ENCODE data around the gene TFF3.

Gene TFF3

DNA sequence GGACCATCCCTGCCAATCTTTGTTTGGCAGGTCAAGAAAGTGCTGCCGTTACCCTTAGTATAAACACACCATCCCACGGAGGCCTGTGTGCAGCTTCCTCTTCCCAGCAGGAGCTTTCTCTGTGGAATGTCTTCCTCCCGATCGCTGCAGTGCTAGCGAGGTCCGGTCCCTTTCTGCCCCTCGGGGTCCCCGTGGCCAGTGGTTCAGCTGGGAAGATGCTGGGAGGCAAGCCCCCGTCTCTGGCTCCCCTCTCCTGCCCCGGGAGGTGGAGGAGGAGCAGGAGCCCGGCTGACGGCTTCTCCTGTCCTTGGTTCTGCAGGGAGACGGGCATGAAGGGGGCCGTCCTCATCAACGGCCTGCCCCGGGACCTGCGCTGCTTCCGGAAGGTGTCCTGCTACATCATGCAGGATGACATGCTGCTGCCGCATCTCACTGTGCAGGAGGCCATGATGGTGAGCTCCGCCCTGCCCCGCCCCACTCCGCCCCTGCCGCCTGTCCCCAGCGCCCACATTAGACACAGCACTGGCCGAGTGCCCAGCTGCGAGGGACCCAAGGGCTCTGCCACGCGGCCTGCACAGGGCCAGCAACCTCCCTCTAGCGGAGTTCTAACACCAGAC, 42.1 kb downstream of the TFF3 start:
- no peak for DNase-seq (ENCODE audit: low read depth in 2 of 3, low spot score in 1 of 3)

DNA sequence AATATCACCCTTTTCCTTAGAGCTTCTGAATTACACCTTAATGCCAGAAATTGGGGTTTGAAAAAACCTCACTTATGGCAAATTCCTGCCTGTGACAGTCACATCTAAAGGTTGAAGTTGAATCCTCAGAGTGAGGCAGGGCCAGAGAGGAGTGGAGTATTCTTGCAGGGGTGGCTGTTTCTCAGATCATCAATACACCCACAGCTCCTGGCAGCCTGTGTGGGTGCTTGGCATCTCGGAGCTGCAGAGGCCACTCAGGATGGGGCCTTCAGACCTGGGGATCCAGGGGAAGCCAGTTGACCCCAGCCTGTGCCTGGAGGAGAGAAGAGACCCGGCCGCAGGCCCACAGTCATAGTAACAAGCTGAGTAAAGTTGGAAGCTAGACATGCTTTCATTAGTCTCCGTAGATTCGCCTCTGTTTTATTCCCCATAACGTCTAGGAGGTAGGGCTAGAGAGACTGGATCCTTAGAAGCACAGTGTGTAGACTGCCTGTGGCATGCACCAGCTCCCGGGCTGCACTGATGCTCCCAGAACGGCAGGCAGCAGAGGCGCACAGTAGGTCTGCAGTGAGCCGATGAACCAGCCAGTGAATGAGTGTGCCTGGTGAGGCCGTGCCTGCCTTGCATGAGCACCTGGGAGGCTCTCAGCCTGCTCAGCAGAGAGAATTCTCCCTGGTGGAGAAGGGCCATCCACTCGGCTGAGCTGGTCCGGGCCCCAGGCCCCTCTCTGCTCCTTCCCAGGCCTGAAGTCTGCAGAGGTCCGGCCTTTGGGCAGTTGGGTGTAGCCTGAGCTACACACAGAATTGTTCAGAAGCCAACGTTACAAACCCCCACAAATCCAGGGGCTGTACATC, 42.9 kb downstream of the TFF3 start:
- DNase-seq (ENCODE audit: low read depth in 2 of 3, low spot score in 1 of 3): no peak

DNA sequence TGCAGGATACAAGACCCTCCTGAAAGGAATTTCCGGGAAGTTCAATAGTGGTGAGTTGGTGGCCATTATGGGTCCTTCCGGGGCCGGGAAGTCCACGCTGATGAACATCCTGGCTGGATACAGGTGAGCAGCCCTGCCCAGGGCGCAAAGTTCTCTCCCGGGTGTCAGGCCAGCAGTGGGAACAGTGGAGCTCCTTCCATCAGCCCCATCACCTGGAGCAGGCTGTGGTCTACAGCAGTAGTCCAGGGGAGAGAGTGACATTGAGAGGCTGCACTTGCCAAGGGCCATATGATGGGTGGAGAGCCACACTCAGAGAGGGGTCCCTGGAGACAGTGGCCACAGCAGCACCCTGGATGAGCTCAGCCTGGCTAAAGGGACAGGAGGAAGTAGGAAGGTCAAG, 44.1 kb downstream of the TFF3 start:
- no peak for DNase-seq (ENCODE audit: low read depth in 2 of 3, low spot score in 1 of 3)

DNA sequence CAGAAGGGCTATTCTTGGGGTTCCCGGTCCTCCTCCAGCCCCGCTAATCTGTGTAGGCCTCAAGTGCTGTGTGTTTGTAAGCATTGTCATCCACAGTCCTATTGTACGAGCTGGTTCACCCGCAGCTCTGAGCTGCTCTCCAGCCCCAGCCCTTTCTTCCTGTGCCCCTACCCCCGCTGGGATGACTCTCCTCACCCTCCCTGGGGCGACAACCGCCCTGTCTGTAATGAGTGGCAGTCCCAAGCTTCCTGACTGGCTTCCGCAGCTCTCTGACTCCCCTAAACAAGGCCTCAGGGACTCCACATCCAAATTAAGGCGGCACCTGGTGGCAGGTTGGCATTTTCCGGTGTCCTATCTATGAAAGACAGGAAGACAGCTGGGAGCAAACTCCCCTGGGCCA, 45.8 kb downstream of the TFF3 start:
- DNase-seq (ENCODE audit: low read depth in 2 of 3, low spot score in 1 of 3): no peak

DNA sequence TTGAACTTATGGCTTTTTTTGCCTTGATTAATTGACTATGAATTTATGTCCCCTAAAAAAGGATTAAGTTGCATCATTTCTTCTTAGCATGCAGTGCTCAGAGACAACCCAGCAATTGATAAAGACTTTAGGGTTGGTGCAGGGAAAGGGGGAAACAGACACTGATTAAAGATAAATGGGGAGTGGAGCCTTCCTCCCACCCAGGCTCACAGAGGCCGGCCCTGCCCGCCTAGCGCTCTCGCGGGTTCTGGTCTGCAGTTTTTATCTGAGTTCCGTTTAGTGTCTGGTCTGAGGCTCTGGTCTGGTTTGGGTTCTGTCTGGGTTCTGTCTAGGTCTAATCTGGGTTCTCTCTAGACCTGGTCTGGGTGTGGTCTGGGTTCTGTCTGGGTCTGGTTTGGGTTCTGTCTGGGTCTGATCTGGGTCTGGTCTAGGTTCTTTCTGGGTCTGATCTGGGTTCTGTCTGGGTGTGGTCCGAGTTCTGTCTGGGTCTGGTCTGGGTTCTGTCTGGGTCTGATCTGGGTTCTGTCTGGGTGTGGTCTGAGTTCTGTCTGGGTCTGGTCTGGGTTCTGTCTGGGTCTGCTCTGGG, 48.1 kb downstream of the TFF3 start:
- no peak for DNase-seq (ENCODE audit: low read depth in 2 of 3, low spot score in 1 of 3)

DNA sequence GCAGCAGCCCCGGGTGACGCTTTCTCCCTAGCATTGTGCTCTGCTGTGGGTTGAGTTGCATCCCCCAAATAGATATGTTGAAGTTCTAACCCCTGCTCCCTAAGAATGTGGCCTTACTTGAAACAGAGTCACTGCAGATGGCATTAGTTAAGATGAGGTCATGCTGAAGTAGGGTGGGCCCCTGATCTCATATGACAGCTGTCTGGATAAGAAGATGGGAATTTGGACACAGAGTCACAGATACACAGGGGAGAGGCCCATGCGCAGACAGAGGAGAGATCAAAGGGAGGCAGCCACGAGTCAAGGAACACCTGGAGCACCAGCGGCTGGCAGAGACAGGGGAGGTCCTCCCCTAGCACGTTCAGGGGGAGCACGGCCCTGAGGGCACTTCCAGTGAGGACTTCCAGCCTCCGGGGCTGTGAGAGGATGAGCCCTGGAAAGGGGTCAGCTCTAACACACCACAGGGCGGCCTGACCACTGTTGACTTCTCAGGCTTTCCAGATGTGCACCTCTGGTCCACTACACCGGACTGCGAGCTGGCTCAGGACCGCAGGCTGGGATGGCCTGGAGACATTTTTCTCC, 49.9 kb downstream of the TFF3 start:
- DNase-seq (ENCODE audit: low read depth in 2 of 3, low spot score in 1 of 3): no peak

DNA sequence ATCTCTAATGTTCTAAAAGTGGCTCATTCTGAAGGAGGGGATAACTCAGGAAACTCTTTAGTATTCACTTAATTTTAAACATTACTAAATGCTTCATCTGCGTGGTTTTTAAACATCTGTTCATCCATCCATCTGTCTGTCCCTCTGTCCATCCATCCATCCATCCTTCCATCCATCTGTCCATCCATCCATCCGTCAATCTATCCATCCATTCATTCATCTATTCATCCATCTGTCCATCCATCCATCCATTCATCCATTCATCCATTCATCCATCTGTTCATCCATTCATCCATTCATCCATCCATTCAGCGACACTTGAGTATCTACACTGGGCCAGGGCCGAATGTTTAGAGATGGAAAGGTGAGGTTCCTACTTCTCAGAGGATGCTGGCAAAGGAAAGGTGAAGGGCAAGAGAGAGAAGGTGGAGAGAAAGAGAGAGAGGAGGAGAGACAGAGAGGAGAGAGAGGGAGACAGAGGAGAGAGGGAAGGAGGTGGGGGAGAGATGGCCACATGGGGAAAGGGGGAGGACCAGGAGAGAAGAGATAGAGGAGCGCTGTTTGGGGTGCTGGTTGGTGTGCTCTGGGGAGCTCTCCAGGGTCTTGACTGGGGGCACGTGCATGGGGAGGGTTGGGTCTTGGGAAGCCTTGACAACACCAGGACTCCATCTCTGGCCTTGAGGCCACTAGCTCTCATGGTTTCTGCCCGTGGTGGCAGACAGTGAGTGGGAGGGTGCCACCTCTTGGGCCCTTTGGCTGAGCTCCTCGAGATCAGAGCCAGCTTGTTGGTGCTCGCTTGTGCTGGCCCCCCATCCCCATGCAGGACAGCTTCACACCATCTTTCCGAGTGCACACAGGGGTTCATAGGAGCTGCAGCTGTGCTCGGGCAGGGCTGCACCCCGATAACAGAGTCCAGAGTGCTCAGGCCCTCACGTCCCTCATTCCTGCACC, 50.7 kb downstream of the TFF3 start:
- DNase-seq (ENCODE audit: low read depth in 2 of 3, low spot score in 1 of 3): no peak

DNA sequence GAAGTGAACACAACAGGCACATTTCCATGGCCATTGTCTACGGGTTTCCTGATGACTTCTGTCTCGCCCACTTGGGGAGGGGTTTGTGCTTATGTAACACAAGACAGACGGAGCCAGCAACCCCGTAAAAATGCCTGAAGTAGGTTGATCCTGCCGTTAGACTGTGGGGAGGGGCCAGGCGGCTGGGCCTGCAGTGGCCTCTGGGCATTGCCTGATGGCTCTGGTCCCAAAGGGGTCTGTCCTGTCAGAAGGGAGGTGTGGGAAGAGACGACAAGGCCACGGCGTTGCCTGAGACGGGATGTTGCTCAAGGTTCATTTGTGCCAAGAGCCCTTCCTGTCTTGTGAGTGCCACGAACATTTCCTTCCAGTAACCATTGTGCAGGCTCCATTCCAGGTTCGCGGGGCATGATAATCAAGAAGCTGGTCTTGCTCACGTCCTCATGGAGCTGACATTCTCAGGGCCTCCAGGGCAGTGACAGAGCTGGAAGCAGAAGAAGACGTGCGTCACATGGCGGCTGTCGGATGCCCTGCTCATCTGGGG, 51.5 kb downstream of the TFF3 start:
- DNase-seq (ENCODE audit: low read depth in 2 of 3, low spot score in 1 of 3): no peak

DNA sequence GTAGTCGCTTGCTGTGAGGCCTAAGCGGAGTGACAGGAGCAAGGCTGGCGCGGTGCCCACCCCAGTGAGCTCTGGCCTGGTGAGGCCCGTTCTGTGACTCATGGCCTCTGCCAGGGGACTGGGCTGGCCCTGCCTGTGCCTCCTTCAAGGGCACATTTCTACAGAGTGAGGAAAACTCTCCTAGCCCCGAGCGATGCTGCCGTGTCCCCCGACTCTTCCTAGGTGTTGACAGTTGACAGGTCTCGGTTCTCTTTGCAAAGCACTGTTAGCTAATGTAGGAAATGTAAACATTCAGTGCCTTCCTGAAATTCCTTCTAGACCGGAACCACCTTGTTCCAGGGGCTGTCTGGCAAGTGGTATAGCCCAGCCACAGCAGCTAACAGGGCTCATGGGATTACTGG, 52.4 kb downstream of the TFF3 start:
- DNase-seq (ENCODE audit: low read depth in 2 of 3, low spot score in 1 of 3): no peak

DNA sequence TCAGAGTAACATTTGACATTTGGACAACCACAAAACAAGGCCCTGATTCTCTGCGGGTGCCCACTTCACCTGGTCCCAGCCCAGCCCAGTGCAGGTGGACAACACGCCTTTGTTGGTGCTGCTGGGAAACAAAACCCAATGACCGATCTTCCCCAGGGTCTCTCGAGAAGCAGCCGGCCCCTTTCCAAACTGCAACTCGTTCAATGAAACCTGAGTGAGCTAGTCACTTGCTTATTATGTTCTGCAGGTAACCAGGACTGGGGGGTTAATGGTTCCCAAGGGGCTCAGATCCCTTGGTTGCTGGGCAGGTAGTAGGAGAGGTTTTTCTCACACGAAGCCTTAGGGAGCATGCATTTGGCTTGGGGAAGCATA, 53.4 kb downstream of the TFF3 start:
- no peak for DNase-seq (ENCODE audit: low read depth in 2 of 3, low spot score in 1 of 3)

All from stimulated activated CD4-positive, alpha-beta T cell treated with anti-CD3 and anti-CD28 coated beads, Interleukin-12 subunit alpha, Interleukin-12 subunit beta, amount 100 ng/mL, for 48 hours (primary cell).